Midbrain (tissue), 1 donor: ENCODE measurements around the gene GNAT1.

Source experiments
- DNase-seq: peaks from one replicate; lab custom pipeline; 2025; lab: John Stamatoyannopoulos, UW

Gene GNAT1

GRCh38 chr3:50190936-50191660 is at the start of gene GNAT1:
Gene GNAT1 (plus strand): TSS chr3:50191610. CDS start chr3:50191726, 116 bp downstream.
- no peak for DNase-seq

GRCh38 chr3:50146316-50146901 is 45.0 kb upstream of the GNAT1 start:
- DNase-seq: no peak

GRCh38 chr3:50147016-50147415 is 44.4 kb upstream of the GNAT1 start:
- DNase-seq: no peak

GRCh38 chr3:50147447-50147846 is 44.0 kb upstream of the GNAT1 start:
- DNase-seq: no peak

GRCh38 chr3:50147861-50148260 is 43.5 kb upstream of the GNAT1 start:
- no peak for DNase-seq

- DNase-seq: no peak
Measured at GRCh38 chr3:50150404-50150750, 41.0 kb upstream of the GNAT1 start.

- DNase-seq: no peak
Measured at GRCh38 chr3:50150863-50151686, 40.3 kb upstream of the GNAT1 start.

- no peak for DNase-seq
Measured at GRCh38 chr3:50151728-50152127, 39.7 kb upstream of the GNAT1 start.

GRCh38 chr3:50153782-50154475 is 37.5 kb upstream of the GNAT1 start:
- DNase-seq: no peak

GRCh38 chr3:50154476-50154839 is 37.0 kb upstream of the GNAT1 start:
- no peak for DNase-seq

GRCh38 chr3:50154840-50155490 is 36.4 kb upstream of the GNAT1 start, which contains the start of gene SEMA3F:
Gene SEMA3F (plus strand): TSS chr3:50155324. CDS start chr3:50159623, 4,299 bp downstream.
- DNase-seq: no peak

GRCh38 chr3:50155491-50155878 is 35.9 kb upstream of the GNAT1 start:
- no peak for DNase-seq

- no peak for DNase-seq
Measured at GRCh38 chr3:50155891-50156290, 35.5 kb upstream of the GNAT1 start.

- no peak for DNase-seq
Measured at GRCh38 chr3:50156549-50157493, 34.6 kb upstream of the GNAT1 start.

- DNase-seq: no peak
Measured at GRCh38 chr3:50157827-50158529, 33.4 kb upstream of the GNAT1 start.

- DNase-seq: no peak
Measured at GRCh38 chr3:50158530-50159146, 32.8 kb upstream of the GNAT1 start.

GRCh38 chr3:50160561-50160983 is 30.8 kb upstream of the GNAT1 start:
- DNase-seq: no peak

- no peak for DNase-seq
Measured at GRCh38 chr3:50161320-50161719, 30.1 kb upstream of the GNAT1 start.

GRCh38 chr3:50162034-50162883 is 29.2 kb upstream of the GNAT1 start:
- DNase-seq: no peak
